B cell (primary cell): ENCODE results near the gene DACH1.

ENCODE experiments used
- EZH2 ChIP-seq: IDR thresholded peaks from 2 replicates; pipeline ENCODE4 v1.6.1; 2012; ENCODE audit warnings: borderline replicate concordance, low read depth, mild to moderate bottlenecking, moderate library complexity, low read length; ENCODE audit not compliant: insufficient read depth, poor library complexity, severe bottlenecking
- TF ChIP-seq, protein P1 (sequence below): fragments of 200-600 bp; IDR thresholded peaks from one replicate; pipeline ENCODE4 v1.8.0; 2022; ENCODE audit warnings: antibody characterized with exemption, mild to moderate bottlenecking

DNA sequence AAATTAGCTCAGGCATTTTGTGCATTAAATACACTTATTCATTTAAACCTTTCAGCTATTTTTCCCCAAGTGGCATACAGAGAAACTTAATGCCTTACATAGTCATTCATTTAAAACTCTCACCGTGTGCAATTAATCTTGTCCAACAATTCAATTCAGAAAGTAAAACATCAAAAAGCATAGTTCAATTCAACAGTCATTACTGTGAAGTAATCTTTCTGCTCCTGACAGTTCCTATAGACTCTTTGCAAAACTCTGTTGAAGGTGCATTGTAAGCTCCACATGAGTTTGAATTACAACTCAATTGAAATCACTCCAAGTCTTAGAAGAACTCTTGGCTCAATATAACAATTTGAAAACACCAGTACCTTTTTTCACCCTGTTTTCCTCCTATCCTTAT lies 228.3 kb downstream of the DACH1 start:
- TF ChIP-seq, protein P1, sequence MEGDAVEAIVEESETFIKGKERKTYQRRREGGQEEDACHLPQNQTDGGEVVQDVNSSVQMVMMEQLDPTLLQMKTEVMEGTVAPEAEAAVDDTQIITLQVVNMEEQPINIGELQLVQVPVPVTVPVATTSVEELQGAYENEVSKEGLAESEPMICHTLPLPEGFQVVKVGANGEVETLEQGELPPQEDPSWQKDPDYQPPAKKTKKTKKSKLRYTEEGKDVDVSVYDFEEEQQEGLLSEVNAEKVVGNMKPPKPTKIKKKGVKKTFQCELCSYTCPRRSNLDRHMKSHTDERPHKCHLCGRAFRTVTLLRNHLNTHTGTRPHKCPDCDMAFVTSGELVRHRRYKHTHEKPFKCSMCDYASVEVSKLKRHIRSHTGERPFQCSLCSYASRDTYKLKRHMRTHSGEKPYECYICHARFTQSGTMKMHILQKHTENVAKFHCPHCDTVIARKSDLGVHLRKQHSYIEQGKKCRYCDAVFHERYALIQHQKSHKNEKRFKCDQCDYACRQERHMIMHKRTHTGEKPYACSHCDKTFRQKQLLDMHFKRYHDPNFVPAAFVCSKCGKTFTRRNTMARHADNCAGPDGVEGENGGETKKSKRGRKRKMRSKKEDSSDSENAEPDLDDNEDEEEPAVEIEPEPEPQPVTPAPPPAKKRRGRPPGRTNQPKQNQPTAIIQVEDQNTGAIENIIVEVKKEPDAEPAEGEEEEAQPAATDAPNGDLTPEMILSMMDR = no peak
- no peak for TF ChIP-seq EZH2
